ENCODE results near the gene ARHGAP26.
A peak's percentile ranks its signal among the peaks of the same experiment; 100 is the strongest.
"Not testable (repeated sequence)": the region's sequence is repeated elsewhere in the genome, so short reads cannot be mapped to it uniquely, and the experiment has no call there.

ARHGAP26 gene

DNA sequence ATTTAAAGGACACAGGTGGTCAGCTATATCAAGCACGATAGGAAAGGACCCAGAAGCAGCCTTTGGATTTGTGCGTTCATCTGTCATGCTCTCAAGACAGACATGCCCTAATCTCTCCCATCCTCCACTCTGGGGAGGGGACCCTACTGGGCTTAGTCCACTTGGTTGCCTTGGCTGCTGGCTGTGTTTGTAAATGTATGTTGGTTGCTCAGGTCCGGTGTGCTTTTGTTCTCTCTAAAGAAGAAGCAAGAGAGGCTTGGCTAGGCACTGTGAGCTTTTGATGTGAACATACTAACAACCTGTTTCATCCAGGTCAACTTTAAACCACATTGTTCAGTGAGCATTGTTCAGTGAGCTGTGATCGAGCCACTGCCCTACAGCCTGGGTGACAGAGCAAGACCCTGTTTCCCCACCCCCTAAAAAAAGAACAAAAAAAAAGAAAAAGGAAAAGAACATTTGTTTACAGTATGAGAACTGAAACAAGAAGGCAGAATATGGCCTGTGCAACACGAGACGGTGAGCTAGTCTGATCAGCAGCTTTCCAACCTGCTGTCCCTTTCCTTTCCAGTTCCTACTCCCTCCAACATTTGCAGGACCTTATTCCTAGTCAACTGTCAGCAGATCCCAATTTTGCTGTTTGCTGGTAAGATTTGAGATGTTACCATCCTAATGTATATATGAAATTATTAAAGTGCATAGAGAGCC lies 228.3 kb downstream of the ARHGAP26 start:
- no peak for DNase-seq

DNA sequence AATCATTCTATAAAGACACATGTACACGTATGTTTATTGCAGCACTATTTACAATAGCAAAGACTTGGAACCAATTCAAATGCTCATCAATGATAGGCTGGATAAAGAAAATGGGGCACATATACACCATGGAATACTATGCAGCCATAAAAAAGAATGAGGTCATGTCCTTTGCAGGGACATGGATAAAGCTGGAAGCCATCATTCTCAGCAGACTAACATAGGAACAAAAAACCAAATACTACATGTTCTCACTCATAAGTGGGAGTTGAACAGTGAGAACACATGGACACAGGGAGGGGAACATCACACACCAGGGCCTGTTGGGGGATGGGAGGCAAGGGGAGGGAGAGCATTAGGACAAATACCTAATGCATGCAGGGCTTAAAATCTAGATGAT lies 230.4 kb downstream of the ARHGAP26 start:
- DNase-seq: not testable (repeated sequence)

DNA sequence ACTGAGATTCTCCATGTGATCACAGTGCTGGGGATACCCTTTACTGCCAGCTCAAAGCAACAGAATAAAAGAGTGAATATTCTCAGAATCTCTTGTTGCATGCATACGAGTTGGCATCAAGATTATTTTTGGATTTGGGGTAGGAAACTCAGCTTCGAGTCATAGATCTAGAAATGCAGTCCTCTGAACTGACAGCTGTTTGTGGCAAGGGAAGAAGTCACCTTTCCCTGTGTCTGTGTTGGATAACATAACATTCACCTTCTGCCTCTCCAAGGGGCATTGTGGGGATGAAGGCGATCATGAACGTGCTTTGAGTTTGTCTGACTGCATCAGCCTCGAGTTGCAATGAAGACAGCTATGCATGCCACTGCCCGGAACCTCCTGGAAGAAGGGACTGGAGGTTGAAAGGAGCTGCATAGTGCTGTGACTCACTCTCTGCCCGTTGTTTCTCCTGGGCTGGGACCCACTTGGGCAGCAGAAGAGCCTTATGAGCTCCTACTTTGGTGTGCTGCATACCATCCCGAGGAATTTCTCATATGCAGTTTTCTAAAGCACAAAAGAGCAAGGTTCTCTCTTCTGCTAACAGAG lies 231.7 kb downstream of the ARHGAP26 start:
- no peak for DNase-seq

DNA sequence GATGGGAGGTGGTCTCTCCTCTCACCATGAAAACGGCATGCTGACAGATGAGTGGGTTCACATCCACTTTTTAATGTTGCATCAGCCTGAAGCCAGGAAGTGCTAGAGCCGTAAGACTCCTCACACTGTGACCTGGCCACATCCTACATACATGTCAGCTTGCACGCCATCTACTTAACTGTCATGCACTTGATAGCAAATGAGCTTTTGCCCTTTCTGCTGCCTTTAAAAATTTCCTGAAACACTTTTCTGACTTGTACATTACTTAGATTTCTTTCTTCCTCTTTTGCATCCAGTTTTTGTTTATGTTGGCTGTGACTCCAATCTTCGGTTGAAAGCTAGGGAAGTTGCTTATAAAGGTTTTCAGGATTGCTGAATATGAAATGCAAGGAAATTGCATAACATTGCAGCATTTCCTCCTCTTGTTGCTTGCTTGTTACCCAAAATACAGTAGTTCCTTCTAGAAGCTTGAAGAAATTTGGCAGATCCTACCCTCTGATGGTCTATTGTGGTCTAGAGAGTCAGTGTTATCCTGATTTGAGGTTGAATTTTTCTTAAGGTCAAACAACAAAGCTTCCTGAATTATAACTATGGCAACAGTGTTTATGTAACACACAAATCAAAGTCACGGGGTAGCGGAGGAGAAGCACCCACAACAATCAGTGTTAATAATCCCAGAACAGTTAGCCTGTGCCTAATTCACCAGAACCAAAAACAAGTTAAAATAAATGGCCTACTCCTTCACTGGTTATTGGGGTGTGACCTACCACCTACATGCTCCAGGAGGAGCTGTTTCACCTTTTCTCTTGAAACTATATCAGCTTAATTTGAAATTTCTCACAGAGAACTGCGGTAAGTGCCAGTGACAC lies 232.5 kb downstream of the ARHGAP26 start:
- peak; percentile 47 for DNase-seq

GRCh38 chr5:143003328-143003636 lies 233.1 kb downstream of the ARHGAP26 start:
- DNase-seq: no peak

GRCh38 chr5:143004361-143005145 lies 234.4 kb downstream of the ARHGAP26 start:
- DNase-seq: no peak

- no peak for DNase-seq
Observed at GRCh38 chr5:143006501-143006900, 236.3 kb downstream of the ARHGAP26 start.

DNA sequence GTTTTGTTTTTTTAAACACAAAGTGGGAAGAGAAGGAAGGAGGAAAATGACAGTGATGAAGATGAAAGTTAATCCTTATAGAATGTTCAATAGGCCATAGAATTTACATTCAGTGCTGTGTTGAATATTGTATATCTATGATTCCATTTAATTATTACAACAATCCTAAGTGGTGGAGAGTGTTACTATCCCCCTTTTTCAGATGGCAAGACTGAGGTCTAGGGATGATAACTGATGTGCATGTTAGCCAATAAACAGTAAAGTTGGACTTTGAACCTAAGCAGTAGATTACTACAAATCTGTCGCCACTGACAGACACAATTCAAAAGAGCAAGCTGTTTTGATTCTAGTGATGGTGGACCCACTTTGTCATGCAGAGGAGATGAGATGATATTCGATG lies 237.9 kb downstream of the ARHGAP26 start:
- no peak for DNase-seq

GRCh38 chr5:143008809-143009521 lies 238.8 kb downstream of the ARHGAP26 start:
- DNase-seq: no peak

DNA sequence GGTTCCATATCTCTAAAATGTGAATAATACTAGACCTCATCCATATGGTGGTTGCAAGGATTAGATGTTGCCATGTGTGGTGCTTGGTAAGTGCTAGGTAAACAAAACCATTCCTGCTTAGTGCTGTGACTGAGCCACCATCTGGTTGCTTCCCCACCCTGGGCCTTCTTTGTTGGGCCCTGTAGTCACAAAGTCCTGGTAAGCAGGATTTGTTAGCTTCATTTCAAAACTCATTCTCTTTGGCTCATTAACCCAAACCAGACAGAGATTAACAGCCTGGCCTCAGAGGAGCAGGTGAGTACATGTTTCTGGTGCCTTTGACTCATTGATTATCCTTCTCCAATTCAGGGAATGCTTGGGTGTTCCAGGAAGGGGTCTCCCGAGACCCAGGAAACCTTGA lies 240.2 kb downstream of the ARHGAP26 start:
- DNase-seq: no peak

- DNase-seq: no peak
Observed at GRCh38 chr5:143011585-143011984, 241.4 kb downstream of the ARHGAP26 start.

DNA sequence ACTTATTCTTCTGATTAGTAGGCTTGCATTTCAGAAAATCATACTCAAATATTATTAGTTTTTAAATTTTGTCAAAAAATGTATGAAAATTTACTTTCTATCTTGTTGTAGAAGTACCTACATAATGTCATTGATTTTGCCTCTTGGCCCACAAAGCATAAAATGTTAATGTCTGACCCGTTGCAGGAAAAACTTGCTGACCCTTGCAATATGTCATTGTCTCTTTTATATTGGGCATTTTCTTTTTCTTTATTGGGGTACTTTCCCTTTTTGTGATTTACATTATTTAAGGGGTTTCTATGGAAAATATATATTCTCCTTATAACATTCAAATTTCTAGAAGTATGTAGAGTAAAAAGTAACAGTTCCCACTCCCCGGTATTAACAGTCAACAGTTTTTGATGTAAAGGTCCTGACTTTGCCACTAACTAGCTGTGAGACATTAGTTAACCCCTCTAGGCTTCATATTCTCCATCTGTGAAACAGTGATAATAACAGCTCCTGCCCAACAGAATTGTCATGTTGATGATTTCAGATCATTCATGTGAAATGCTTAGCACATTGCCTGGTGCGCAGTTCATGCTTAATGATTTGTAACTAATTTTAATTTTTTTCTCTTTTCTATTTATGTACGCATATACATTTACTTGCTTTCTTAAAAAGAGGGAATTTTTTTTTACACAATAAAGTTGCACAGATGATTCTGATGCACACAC lies 243.2 kb downstream of the ARHGAP26 start:
- DNase-seq: peak; percentile 65

DNA sequence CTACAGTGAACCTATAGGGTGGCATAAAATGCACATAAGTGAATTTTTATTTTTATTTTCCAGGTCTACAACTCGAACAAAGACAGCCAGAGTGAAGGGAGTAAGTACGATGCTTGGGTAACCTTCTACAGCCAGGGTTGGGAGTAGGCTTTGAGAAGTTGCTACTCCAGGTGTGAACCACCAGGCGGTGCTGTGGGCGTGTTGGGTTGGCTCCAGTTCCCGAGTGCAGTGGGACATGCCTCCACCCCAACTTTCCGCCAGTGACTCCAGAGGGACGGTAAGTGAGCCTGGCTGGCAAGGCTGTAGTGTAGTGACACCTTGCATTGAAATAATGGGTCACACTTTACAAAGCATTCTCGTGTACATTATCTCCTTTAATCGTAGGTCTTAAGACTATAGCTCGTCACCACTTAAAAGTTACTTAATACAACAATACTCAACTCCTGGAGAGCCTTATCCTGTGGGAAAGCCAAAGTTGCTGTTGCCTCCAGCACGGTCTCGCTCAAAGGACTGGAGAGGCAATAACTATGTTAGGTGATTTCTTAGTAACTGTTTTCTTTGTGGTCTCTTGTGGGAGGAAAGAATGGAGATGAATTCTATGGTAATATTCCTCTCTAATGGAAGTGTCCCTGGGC lies 244.0 kb downstream of the ARHGAP26 start:
- peak; percentile 44 for DNase-seq

DNA sequence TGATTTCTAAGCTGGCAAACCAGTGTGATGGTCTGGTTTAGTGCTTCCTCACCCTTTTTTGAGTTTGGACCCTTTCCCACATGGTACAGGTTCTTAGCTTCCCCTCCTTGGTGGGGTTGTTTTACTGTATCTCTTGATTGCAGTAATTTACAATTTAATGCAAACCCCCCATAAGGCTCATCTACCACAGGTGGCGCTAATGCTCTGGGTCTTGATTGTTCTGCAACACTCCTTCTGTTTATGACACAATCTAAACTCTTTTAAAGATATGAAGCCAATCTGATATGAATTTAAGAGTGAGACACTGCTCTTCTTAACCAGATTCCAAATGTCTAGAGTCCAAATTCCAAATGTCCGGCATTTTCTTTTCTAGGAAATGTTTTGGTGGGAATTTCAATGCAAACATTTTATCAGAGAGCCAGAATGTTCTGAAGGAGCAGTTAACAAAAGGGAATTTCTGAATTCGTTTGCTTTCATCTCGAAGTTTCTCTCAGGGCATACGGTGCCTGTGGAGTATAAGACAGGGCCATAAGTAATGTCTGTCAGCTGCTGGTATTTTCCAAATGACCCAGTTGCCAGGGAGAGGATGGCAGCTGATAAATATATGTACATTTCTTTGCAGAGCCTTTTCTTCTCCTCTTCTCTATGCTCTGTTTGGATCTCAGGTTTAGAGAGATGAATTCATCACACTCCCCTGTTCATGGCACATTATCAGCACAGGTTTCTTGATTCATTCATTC lies 246.8 kb downstream of the ARHGAP26 start:
- no peak for DNase-seq

GRCh38 chr5:143017541-143017940 lies 247.4 kb downstream of the ARHGAP26 start:
- no peak for DNase-seq

DNA sequence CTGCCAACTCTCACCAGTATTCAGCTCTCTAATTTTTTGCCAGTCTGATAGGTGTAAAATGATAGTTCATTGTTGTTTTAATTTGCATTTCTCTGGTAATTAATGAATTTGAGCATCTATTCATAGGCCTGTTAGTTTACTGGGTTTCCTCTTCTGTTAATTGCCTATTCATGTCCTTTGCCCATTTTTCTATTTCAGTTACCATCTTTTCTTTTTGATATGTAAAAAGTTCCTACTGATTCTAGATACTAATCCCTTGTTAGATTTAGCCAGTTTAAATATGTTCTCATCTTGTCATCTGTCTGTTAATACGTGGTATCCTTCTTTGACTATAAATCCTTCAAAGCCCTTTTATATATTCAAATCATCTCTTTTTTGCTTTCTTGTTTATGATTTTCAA lies 247.8 kb downstream of the ARHGAP26 start:
- no peak for DNase-seq

- DNase-seq: no peak
Observed at GRCh38 chr5:143019157-143019556, 249.0 kb downstream of the ARHGAP26 start.

DNA sequence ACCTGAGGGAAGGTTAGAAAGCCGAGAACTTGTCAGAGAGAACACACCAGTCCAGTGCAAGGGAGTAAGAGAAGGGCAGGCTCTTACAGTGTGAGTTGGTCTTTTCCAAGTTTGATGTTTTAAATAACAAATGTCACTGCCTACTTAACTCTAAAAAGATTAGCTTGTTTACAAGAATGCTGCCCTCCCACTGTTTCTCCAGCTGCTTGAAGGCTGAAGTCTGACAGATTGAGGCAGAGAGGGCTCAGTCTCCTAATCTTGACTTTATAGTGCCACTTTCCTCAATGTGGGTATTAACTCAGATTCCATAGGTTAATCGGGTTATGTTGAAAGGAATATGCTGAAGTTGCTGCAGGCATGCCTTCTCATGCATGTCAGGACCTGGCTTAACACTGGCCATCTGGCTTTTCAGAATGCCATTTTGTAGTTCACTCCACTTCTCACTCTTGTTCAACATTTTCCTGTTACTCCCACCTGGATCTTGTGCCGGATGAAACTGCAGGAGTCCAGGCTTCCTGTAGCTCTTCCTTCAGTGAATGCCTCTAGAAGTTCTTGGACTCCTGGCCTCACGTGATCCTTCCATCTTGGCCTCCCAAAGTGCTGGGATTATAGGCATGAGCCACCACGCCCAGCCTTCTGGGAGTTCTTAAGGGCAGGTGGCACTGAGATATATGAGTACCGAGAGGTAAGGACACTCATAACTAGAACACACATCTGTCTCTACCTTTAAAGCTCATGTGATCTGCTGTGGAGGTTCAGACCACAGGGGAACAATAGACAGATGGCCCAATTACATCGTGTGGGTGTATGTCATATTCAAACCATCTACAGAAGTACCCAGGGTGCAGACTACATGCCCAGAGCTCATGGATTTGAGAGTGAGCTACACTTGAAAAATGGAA lies 249.7 kb downstream of the ARHGAP26 start:
- DNase-seq: no peak

DNA sequence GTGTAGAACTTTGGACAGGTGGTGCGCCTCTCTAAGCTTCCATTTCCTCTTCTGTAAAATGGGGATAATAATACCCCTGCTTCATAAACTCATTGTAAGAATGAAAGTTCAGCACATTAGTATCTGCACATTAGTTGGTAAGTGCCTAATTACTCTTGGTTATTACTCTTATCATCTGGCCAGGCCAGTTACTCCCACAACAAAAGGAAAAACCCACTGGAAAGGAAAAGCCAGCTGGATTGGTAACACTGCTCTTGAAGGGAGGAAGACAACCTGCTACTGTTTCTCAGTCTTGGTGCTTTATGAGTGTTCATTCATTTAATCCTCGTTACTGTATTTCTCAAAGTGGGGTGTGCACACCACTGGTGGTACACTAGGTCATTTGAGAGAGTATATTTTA lies 251.4 kb downstream of the ARHGAP26 start:
- no peak for DNase-seq

All from eye (tissue), 1 donor.